Ureter (tissue), 1 donor: ENCODE measurements around the gene TICAM2. TPM values are rescaled to one million over a fixed set of nuclear protein-coding genes. Genes with fewer than 3 reads are reported as not detected.

Experiments
- DNase-seq: peaks from one replicate; pipeline ENCODE4 v3.0.0-alpha.2; 2020; ENCODE audit warnings: low spot score
- total RNA-seq: library from RNA; stranded (reverse); gene quantifications from one replicate; pipeline ENCODE4 v1.2.4, GENCODE V29; 2023
- donor health status: DM: yes; HTN: yes; CAD: no.

TICAM2 gene
- total RNA-seq, 1 donor from 2014 or later, result 2.8 TPM

DNA sequence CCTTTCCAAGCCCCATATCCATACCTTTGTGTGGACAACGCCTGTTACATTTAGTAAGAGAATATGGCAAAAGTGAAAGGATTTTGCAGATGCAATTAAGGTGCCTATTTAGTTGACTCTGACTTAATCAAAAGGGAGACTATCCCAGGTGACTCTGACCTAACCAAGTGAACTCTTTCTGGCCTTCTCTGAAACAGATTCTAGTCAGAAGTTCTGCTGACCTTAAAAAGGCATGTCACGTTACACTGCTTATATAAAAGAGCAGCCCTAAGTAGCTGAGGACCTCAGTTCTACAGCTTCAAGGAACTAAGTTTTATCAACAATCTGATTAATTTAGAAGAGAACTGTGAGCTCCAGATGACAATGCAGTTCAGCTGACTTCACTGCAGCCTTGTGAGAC is 5.7 kb upstream of the TICAM2 start:
- DNase-seq, result no peak

DNA sequence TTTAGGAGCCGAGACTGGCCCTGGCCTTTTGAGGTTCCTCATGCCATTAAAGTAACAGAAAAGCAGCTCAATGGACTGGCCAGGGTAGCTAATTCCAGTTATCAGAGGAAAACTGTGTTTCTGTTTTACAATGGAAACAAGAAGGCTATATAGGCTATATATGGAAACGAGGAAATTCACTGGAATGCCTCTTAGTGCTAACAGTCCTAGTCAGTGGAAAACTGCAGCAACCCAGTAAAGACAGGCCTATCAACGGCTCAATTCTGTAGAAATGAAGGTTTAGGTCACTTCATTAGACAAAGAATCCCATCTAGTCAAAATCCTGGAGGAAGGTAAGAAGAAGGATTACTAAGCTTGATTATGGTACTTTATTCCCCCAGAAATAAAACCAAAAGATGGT is 3.2 kb upstream of the TICAM2 start:
- no peak for DNase-seq

DNA sequence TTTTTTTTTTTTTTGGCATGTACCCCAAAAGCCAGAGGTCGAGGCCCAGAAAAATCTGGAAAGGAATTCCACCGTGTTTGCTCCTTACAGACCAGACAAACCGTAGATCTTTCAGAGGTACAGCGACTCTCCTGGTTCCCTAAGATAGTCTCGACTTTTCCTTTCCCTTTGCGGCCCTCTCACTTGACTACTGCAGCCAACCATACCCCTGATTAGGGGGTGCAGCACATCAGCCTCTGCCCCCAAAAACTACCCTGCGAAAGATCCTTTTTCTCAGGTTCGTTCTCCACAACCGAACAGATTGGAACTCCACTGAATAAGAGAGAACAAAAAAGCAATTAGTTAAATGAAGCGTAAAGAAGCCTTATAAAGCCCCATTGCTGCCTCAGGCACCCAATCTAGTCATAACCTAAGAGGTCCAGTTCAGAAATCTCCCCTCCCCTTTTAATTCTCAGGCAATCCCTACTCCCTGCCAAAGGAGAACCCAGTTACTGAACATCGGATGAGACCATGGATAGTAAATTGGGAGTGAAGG is 379 bp upstream of the TICAM2 start:
- DNase-seq, result no peak

DNA sequence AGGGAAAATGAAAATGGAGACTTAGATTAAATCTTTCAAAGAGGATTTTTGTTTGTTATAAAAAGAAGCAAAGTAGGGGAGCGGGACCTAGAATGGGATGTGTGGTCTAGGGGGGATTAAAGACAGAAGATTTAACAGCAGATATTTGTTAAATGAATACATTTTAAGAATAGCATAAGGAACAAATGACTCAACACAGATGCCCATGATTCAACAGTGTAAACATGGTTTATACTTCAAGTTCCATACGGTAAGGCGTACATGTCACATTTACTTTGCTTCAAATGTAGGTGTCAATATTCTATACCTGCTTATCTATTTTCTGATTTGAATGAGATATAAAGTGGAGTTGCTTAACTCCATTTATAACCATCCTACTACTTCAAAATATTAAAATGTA is 1.5 kb downstream of the TICAM2 start:
- DNase-seq, result no peak

DNA sequence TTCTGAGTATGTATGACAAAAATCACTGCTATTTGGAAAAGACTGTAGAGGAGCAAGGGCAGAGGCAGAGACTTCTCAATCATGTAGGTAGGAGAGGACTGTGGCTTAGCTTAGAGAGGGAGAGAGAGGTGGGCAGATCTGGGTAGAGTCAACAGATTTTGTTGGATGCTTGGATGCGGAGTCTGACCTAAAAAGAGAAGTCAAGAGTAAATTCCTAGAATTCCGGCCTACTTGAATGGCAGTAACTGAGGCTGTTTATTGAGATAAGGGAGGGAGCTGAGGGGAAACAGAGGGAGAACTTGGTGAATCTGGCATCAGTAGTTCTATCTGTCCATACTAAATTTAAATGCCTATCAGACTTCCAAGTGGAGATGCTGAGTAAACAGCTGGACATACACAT is 2.4 kb downstream of the TICAM2 start:
- DNase-seq, result no peak

DNA sequence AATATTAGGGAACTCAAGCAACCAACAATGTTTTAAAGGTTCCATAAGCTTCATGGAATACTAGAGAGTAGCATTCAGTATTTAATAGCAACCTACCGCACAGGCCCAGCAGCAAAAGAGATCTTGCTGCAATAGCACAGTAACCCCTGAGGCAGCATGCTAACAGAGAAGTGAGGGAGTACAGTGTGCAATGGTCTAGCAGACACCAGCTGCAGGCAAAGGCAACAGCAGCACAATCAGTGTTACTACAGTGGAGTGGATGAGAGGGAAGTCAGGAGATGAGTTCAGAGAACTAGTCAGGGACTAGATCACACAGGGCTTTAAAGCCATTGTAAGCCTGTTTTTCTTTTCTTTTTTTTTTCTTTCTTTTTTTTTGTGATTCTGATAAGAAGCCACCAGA is 2.8 kb downstream of the TICAM2 start:
- DNase-seq, result no peak

DNA sequence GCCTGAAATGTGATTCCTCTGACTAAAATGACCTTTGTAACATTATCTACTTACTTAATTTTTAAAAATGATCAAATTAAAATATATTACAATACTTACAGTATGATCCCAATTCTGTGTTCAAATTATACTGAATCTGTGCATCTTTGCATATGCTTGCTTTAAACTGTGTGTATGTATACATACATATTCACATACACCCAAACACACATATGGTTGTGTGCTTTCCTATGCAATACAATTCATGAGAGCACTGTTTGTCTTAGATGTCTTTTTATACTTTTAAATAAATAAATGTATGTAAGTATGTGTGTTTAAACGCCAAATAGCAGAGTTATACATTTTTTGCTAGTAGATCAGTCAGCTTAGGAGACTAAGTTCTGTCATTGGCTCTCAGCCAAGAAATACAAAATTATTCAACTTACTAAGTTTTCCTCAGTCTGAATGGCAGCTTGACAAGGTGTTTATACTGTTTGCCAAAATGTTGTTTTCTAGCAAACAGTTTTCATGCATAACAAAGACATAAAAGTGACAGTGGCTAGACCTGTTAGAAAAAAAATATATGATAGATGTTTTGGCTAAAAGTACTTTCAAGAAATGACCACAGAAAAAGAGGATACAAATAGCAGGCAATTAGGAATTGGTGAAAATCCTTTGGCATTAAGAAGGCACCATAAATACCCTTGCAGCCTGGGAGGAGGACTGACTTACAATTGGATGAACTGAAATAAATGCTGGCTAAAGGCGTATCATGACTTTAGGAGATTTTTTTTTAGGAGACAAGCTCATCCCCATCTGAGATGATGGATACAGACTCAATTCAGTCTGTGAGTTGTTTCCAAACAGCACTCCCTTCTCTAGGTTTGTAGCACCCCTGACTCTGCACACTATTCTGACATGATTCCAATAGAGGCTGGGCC is 7.9 kb downstream of the TICAM2 start:
- no peak for DNase-seq

DNA sequence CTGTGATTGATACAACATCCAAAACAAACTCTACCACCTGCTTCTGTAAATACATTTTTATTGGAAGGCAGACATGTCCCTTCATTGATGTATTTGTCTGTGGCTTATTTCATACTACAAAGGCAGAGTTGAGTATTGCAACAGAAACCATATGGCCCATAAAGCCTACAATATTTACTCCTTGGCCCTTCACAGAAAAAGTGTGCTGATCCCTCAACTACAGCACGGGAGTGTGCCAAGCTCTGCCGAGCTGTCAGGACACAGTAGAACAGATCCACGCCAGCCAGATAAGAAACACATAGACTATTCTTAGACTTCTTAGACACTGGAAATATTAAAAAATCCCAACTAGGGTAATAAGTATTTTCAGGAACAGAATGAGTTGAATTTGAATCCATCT is 13.2 kb downstream of the TICAM2 start:
- no peak for DNase-seq

DNA sequence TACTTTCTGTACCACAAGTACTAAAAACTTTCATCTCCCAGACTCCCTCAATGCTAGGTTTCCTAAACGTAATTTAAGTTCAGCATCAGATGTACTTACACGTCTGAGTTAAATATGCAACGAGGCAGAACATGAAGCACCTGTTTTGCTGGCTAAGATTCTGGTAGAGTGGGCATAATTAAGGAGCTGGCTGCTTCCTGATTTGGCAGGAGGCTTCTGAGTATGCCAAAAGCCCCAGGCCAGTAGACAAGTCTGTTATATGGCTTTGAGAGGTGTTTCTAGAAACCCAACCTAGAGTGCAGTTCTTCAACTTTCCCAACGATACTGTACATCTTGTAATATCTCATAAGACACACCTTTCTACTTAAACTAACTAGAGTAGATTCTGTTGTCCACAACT is 13.6 kb downstream of the TICAM2 start:
- no peak for DNase-seq

DNA sequence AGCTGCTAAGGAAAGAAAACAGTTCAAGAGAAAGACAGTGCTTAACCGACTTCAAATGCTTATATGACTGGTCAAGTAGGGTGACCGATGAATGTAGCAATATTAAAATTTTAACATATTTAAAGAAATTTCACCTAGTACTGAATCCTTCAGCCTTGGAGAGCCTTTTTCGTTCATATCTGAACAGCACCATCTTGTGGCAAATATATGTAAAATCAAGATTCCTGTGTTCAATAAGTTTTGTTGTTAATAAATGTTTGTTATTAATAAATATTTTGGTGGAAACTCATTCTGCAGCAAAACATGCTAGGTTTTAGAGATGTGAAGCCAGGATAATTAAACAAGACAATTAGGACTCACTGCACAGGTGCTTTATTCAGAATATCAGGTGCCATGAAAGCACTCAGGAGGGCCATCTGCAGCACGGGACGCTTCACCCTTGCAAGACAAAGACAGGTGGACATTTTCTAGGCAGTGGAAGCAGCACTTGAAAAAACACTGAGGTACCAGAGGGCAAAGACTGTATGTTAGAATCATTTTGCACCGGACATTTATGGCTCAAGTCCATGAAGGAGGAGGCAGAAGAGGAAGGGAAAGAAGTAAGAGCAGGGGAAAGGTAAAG is 15.6 kb downstream of the TICAM2 start:
- no peak for DNase-seq

DNA sequence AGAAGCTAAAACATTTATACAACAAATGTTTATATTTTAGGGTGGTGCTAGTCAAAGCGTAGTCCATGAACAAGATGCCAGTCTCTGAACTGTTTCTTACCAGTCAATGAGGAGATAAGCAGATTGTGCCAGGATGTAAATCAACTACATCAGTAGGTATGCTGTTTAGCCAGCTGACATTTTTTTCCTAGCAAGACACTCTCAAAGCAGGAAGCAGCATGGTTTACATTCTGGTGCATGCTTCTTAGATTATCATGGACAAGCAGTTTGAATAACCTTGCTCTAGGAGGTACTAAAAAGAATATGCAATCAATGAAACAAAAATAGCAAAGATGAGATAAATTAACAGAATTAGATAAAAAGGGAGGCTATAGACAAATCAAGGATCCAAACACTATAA is 17.0 kb downstream of the TICAM2 start:
- DNase-seq, result no peak

DNA sequence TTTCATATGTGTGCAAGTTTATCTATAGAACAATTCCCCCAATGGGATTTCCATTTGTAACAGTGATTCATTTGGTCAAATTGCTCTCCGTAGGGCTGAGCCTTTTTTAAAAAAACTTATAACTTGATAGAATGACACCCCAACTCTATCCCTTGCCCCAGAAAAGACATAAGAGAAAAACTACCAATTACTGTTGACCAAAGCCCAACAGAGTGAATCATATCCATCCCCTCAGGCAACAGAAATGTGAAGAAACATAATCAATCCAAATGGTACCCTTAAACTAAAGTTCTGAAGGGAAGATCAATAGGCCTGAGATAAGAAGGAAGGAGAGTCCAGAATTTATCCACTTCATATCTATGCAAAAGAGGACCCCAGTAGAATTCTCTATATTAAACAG is 17.8 kb downstream of the TICAM2 start:
- DNase-seq, result no peak

DNA sequence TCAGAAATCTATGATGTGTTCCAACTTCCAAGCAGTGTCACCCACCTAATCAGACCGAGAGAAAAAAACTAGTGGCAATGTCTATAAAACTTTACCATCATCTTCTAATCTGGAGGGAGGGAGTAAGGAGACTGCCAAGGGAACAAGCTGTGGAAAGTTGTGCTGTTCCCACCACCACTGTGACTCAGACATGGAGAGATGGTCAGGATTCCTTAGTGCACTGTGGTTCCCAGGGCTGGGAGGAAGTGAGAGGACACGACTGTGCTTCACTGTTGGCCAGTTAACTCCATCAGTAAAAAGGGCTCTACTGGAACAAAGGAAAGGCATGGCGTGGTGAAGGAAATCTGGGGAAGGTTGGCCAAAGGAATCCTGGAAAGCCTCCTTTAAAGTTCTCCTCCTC is 18.8 kb downstream of the TICAM2 start:
- DNase-seq, result no peak

DNA sequence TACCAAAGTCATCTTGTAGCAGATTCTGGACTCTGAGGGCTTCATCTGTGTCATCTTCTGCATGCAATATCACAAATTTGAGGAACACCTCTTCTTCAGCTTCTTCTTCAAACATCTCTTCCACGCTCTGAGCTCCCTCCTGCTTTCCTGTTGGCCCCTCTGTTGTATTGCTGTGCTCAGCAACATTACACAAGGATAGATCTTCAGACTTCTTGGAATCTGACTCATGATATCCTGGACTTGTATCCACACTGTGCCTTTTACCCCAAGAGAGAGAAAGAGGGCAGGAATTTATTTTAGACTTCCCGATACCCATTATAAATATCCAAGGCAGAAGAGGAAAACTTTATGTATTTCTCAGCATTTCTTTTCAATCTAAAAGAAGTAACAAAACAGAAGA is 21.3 kb downstream of the TICAM2 start:
- DNase-seq, result no peak

DNA sequence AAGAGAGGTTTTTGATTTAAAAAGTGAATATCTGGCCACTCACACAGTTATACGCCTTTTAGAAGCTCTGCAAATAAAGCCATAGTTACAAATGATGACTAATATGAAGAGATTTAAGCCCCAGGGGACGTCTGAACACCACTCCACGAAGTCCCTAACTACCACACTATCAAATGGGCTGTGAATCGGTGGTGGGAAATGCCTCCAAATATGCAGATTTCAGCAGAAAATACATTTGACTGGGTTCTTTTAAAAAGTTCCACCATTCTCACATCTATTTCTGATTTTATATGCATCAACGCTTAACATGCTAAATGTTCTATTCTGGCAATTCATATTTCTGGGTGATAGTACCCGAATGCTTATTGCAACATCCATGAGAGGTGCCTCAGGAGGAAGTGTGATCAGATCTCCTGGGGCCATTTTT is 22.5 kb downstream of the TICAM2 start:
- no peak for DNase-seq

DNA sequence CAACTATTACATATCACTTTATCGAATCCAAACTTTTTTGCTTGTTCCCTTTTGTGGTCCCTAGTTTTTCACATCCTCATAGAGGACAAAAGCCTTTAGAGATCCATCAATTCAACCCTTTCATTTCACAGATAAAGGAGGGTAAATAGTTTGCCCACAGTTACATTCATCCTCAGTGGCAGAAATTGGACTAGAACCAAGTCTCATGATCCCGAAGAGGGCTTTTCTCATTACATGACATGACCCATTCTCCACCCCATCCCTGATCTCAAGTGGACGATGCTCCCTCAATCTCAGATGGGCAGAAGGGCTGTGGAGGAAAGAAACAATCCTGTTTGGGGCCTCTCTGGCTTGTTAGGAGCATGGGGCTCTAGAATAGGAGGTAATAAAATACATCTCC is 23.1 kb downstream of the TICAM2 start:
- no peak for DNase-seq

DNA sequence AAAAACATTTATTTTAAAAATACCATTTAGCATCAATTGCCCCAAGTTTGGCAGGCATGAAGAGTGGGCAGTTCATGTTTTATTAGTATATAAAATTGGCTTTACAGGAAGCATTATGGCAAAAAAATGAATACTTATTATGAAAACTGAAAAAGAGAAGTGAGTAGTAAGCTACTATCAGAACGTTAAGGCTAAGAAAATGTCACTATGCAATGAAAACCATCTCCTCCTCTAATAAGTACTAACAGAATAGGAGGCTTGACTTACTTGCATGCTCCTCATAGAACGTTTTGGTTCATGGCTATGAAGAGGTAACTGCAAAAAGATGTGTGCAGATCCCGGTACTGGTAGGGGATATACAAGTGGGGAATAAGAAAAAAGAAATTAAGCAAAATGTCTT is 23.6 kb downstream of the TICAM2 start:
- no peak for DNase-seq

DNA sequence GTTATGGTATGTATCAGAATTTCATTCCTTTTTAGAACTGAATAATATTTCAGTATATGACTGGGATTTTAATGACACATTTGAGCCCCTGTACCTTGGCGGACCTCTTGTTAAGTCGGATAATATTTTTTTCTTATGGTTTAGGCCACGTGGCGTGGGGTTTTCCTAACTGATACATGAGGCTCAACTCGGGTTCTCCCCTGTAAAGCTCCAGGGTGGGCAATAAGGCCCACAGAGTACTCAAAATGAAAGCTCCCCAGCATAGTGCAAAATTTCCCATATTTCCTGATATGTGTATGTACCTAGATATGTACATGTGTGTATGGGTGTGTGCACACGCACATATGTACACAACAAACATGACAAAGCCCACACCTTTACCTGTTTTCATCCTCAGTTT is 24.5 kb downstream of the TICAM2 start:
- no peak for DNase-seq

DNA sequence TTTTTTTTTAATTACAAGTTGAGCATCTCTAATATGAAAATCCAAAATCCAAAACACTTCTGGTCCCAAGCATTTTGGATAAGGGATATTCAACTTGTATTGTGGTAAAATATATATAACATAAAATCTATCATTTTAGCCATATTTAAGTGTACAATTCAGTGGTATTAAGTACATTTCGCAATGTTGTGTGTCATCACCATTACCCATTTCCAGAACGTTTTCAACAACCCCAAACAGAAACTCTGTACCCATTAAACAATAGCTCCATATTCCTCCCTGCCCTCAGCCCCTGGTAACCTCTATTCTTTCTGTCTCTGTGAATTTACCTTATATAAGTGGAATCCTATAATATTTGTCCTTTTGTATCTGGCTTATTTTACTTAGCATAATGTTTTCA is 24.9 kb downstream of the TICAM2 start:
- no peak for DNase-seq

DNA sequence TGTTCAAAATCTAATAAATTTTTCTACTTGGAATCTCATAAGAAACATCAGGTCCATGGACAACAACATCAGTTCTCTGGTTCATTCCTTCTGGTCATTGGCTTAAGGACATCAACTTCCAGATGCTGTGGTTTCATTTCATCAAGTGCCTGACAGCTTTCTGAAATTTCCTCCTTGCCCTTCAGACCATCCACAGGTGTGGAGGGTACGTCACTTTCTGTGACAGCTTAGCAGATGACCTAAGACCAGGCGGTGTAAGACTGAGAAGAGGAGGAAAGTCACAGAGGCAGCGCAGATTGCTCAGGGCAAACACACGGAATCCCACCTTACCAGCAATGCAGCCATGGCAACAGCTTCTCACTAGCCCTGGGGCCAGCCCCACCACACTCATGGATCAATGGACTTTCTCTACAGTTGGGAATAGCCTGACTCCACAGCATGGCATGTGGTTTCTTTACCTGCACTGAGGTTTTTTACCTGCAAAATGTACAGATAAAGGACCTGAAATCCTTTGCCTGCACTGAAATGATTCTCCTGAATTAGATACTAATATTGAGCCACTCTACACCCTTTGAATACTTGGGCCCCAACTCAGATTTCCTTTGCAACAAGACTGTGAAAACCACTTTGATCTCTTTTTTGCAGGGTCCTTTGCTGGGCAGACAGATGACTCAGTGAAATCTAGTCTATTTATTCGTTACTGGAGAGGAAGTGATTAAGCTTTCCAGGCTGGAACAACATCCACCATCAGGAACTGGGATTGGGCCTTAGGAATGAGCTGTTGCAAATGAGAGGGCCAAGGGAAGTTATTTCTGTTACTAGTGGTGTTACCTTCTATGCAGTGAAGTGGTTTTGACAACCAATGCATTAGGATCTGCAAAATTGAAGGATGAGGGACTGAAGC is 26.9 kb downstream of the TICAM2 start:
- DNase-seq, result no peak

DNA sequence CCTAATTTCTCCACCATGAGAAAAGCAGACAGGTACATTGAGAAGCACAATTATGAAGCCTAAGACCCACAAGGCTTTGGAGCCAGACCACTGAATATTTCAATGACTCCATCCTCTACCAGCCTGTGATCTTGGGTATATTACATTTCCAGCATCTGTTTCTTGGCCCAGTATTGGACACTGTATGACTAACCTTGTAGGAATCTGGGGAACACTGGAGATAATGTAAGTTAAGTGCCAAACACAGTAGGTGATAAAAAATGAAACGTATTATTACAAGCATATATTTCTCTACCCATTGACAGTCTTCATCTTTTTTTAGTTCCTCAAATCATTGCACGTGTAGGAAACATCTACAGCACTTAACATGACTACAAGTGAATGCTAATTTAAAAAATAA is 29.1 kb downstream of the TICAM2 start:
- no peak for DNase-seq

DNA sequence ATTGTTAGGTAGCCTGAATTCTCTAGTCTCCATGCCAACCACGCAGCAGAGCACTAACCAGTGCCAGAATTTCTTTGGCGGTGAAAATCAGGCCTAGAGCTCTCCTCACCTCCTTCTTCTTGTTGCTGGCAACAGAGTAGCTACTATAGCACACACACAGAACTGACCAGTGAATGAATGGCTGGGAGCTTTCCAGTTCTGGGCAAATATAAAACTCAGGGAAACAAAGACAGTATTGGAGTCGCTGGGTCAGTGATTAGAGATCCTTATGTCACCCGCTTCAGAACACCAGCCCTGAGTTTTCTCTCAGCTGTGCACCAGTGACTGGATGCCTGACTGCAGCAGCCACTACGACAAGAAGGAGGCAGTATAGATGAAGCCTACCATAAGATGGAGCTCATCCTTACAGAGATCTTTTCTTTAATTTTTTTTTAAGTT is 30.8 kb downstream of the TICAM2 start:
- DNase-seq, result no peak
